Glomerular visceral epithelial cell (primary cell): ENCODE measurements around the gene DNAJA3.
"Not testable (repeated sequence)": the region's sequence is repeated elsewhere in the genome, so short reads cannot be mapped to it uniquely, and the experiment has no call there.

Experiments
- DNase-seq: peaks from one replicate; pipeline ENCODE4 v3.0.0-alpha.2; 2016; ENCODE audit errors: extremely low spot score

Gene DNAJA3

DNA sequence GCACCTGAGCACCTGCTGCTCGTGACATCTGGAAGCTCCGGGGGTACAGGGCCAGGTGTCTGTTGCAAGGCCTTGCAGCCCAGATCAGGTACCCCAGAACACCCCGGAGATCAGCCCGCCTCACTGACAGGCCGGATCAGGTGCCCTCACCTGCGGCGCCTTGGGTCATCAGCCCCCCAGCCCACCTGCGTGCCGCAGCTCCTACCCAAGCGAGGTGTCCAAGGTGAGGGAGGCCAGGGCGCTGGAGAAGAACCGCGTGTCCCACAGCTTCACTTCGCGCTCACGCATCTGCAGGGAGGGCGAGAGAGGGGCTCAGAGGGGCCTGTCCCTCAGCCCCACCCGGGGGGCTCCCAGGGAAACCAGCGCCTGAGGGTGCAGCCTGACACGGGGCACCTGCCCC lies 37.9 kb upstream of the DNAJA3 start:
- DNase-seq = no peak

DNA sequence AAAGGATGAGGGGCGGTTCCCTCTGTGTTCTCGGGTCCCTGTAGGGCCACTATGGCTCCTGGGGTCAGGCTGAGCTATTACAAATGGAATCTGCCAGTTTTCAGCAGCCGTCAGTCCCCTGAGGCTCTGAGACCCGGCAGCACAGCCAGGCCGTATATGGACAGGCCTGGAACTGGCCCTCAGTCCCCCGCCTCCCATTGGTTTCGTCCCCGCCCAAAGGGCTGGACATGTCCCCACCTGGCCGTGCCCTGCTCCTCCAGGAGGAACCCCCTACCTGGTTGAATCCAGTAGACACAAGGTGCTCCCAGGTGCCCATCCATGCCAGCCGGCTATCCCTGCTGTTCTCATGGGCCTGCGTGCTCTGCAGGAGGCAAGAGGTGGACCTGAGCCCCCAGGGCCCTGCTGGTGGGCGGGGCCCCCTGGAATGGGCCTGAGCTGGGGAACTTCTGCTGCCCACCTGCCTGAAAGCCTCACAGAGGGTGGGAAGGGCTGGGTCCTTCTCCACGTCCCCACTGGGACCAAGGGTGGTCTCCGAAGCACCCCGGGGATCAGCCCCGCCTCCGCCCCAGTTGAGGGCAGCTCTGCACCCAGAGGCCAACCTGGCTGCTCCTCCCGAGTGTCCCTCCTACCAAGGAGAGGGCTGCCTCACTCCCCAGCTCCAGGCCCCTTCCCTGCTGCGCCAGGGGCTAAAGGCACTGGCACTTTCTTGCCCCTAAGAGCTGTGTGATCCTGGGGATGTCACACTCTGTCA lies 37.2 kb upstream of the DNAJA3 start:
- DNase-seq = no peak

DNA sequence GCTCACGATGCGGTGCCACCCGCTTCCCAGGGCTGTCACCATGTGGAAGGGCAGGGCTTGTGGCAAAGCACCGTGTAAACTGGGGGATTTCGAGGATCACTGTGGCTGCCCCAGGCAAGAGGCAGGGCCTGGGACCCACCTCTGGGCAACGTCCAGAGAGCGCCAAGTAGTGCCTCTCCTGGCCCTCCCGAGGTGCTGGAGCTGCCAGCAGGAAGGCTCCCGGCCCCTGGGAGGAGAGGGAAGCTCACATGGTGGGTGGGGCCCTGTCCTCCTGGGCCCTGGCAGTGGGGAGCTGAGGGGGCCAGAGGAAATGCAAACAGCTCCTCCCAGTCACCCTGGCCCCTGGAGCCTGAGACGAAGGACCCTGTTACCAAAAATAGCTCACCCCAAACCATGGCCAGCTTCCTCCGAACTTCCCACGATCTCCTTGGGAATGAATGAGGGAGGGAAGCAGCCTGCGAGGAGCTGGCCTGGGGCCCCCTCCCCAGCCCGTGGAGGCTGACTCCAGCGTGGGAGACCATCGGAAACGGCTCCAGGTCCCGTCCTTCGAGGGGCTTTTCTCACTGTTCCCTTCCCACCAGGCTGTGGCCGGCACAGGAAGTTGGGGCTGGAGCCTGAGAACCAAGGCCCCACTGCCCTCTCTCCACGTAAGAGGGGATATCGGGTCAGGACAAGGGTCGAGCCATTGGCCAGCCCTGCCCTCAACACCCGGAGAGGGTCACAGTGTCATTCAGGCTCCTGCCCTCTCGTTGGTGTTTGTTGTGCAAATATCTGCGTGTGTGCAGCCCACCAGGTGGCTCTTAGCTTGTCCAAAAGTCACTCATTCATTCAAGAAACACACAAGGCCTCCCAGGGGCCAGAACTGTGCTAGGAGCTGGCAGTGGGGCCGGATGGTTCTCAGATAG lies 36.4 kb upstream of the DNAJA3 start:
- DNase-seq = no peak

DNA sequence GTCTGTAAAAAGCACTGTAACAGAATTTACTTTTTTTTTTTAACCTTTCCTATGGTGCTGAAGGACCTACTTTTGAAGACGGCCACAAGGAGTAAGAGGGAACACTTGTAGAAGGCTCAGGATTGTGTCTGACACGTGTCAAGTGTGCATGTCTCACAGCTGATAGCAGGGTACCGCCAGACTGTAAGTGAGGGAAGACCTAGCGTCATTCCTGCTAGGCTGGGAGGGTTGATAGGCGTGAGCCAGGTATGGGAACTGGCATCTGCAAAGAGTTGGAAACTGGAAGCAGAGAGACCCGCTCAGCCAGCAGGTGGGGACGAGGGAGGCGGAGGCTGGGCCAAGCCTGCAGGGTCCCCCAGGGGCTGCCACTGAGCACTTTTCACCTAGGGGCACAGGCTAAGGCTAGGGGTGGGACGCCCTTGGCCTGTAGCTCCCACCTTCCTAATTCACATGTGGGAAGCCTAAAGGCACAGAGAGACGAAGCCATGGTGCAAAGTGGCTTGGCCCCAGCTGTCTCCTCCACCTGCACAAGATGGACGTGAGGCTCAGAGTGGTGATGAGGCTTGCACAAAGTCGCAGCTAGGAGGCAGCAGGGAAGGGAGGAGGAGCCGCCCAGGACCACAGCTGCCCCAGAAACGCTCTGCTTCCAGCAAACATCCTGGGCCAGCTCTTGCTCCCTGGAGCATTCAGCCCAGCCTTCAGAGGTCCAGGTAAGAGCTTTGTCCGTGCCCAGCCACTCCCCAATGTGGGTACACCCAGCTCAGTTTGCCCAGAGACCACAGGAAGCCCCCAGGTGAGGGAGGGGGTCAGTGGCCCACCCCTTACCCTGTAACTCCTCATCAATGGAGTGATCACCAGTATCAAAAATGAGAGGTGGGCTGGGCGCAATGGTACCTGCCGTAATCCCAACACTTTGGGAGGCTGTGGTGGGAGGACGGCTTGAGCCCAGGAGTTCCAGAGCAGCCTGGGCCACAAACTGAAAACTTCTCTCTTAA lies 35.1 kb upstream of the DNAJA3 start:
- DNase-seq = no peak

DNA sequence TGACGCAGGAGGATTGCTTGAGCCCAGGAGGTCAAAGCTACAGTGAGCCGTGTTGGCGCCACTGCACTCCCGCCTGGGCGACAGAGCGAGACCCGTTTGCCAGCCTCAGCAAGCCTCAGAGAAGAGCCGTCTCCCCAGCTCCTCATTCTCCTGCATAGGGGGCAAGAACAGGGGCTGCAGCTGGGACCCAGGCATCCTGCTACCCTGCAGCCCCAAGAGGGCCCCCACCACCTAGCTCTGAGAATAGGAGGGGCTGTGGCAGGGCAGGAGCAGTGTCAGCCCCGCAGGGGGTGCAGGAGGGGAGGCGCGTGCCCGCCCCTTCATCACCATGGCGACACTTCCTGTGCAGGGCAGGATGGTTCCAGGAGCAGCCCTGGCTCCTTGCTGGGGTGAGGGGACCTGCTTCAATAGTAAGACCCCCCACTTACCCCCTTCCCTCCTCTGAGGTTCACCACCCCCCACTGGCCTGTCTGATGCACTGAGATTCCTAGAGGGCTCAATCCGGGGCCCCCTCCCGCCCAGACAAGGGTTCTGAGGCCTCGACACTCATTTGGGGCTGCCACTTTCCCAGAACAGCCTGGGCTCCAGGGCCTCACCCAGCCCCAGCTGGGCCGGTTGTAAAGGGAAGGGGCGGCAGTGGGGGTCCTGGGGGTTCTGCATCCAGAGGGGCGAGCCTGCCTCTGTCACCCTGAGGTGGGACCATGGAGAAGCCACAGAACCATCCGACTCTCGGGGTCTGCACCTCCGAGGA lies 33.9 kb upstream of the DNAJA3 start:
- DNase-seq = no peak

DNA sequence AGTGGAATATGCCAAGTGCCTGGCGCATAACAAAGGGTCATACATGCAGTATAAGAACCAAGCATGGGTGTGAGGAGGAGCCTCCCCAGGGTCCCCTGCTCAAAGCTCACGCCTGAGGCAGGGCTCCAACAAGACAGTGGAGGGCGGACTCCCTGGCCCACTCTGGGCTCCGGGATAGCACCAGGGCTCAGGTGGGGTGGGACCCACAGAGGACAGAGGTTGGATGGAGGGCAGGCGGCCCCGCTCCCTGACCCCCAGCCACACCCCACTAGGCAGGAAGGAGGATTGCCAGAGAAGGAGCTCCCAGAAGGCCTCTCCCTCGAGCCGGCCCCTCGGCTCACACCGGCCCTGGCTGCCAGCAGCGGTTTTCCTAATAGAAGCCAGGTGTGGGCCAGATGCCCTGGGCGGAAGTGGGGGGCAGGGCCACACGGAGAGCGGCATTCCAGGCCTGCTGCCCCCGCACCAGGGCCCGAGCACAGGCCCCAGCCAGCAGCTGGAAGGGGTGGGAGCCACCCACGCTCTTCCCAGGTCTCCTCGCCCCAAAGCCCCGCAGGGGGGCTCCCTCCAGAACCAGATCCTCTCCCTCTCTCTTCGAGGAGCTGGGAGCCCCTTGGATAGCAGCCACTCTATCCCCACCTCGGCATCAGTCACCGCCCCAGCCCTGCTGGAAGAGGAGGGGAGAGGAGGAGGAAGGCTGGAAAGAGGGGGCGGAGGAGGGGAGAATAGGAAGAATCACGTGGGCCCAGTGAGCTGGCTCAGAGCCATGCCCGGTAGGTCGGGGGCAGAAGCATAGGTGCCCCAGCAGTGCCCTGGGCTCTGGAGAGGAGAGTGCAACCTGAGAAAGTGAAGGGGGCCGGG lies 33.1 kb upstream of the DNAJA3 start:
- no peak for DNase-seq

DNA sequence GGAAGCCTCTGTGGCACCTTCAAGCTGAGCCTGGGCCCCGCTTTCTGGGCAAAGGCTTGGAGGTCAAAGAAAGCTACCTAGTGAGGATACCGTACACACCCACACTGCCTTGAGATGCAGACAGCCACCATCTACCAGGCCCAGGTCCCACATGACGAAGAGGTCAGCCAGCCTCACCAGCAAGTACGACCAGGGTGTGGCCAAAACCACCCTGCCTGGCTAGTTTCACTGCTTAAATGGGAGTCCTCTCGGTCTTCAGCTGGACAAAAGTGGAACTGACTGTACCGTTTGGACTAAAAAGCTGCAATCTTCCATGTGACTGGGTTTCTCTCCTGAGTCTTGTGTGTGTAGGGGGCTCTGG lies 32.4 kb upstream of the DNAJA3 start:
- no peak for DNase-seq

DNA sequence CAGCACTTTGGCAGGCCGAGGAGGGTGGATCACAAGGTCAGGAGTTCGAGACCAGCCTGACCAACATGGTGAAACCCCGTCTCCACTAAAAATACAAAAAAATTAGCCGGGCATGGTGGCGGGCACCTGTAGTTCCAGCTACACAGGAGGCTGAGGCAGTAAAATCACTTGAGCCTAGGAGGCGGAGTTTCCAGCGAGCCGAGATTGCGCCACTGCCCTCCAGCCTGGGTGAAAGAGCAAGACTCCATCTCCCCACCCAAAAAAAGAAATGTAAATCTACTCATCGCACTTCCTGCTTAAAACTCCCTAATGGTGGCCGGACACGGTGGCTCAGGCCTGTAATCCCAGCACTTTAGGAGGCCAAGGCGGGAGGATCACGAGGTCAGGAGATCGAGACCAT lies 31.8 kb upstream of the DNAJA3 start:
- not testable (repeated sequence) for DNase-seq

DNA sequence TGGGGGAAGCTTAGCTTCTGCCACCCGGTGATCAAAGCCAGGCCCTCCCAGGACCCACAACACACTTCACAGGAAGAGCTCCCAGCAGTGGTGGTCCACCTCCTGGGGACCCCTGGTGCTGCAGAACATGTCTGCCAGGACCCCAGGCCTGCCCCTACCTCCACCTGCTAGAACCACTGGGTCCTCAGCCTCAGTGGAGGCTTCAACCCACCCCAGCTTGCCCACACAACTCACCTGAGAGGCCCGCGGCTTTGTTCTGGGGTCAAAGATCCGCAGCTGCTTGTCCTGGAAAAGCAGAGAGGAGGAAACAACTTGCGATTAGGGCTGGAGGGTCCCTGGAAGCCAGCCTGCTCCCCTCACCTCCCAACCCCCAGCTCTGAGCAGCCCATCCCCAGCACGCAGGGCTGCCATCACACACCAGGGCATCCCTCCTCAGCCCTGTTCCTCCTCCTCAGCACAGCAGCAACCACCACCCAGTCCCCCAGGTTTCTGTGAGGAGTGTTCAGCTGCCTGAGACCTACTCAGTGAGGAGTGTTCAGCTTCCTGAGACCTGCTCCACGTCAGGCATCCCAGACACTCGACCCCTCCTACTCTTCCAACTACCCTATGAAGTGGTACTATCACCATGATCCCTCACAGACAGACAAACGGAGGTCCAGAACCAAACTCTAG lies 30.5 kb upstream of the DNAJA3 start:
- DNase-seq = no peak

DNA sequence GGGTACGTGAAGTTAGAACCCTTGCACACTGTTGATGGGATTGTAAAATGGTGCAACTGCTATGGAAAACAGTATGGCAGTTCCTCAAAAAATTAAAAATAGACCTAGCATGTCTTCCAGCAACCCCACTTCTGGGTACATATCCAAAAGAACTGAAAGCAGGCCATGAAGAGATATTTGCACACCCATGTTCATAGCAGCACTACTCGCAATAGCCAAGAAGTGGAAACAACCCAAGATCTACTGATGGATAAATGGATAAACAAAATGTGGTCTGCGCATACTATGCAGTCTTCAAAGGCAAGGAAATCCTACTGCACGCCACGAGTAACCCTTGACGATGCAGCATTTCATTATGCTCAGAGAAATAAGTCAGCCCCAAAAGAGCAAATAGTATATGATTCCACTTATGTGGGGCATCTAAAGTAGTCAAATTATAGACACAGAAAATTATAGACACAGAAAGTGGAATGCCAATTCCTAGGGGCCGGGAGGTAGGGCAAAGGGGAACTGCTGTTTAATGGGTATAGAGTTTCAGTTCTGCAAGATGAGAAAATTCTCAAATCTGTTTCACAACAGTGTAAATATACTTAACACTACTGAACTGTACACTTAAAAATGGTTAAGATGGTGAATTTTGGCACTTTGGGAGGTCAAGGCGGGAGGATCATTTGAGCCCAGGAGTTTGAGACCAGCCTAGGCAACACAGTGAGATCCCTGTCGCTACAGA lies 26.5 kb upstream of the DNAJA3 start:
- no peak for DNase-seq

DNA sequence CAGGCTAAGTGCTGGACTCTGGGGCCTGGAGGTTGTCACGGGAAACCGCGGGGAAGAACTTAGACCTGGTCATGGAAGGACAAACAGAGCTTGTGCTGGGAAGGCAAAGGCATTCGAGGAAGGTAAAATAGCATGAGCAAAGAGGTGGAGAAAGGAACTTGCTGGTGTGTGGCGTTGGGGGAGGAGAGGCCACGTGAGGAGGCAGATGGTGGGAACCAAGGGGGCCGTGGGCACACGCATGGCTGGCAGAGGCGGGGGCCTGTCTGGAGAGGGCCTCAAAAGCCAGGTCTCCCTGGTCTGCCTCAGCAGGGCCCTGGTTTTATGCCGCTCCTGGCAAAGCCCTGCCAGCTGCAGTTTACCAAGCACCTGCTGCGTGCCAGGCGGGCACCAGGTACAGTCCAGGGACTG lies 24.6 kb upstream of the DNAJA3 start:
- DNase-seq = no peak

DNA sequence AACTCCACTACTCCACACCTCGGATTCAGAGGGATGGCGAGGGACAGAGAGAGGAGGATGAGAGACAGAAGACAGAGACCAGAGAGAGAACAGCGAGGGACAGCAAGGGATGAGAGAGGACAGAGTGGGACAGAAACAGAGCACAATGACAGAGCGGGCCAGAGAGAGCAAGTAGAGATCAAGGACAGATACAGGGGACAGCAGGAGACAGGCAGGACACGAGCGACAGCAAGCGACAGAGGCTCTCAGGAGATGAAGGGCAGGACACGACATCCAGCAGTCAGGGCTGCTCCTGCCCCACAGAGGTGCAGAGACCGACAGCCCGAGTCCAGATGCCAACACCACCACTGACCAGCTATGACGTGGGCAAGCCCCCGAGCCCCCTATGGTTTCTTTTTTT lies 24.2 kb upstream of the DNAJA3 start:
- DNase-seq = no peak

DNA sequence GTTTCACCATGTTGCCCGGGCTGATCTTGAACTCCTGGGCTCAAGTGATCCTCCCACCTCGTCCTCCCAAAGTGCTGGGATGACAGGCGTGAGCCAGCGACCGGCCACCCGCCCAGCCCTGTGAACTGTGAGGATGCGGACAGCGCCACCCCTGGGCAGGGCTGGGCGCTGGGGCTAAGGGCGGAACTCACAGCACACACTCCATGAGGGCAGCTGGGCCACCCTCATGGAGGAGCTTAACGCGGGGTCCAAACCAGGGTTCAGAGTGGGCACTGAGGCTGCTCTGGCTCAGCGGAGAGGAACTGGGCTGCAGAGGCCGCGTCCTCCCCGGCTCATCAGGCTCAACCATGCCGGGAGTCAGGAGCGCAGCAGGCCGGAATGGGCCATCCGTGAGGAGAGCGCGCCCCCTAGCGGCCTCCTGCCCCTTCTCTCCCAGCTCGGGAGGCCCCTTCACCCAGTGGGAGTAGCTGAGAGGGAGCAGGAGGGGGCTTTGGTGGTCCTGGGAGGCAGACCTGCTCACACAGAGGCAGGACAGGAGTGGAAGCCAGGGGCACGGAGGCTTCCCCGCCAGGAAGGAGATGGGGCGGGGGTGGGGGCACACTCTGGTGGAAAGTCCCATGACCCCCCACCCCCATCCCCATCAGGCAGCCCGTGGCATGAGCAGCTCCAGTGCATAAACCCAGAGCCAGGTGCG lies 23.1 kb upstream of the DNAJA3 start:
- peak; percentile 68 for DNase-seq

DNA sequence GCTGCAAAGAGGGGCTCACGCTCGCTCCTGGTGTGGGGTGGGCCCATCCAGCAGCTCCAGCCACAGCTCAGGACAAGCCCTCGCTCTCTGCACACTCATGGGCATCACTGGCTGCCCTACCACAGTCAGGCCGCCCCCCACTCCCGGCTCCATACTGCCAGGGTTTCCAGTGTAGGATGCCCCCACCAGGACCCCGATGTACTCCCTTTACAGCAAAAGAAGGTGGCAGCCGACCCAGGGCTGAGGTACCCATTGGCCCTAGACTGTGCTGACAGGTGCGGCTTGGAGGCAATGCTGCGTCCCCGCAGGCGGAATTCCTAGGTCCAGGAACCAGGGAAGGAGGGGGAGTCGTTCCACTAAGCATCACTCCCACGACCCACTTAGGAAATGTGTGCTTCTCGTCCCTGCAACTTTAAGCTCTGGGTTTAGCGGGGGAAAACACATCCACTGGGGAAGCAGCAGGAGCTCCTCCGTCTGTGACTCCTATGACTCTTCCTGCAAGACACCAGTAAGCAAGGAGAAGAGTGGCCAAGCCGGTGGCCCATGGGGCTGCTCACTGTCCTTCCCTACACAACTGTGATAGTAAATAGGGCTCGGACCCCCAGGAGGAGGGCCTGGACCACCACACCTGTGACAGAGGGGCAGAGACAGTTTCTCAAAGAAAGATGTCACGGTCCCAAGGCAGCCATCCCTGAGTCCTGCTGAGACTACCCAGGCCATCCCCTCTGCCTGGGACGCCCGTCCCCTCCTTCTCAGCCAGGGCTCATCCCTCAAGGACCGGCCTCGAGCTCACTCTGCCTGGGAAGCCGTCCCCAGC lies 22.3 kb upstream of the DNAJA3 start:
- no peak for DNase-seq

DNA sequence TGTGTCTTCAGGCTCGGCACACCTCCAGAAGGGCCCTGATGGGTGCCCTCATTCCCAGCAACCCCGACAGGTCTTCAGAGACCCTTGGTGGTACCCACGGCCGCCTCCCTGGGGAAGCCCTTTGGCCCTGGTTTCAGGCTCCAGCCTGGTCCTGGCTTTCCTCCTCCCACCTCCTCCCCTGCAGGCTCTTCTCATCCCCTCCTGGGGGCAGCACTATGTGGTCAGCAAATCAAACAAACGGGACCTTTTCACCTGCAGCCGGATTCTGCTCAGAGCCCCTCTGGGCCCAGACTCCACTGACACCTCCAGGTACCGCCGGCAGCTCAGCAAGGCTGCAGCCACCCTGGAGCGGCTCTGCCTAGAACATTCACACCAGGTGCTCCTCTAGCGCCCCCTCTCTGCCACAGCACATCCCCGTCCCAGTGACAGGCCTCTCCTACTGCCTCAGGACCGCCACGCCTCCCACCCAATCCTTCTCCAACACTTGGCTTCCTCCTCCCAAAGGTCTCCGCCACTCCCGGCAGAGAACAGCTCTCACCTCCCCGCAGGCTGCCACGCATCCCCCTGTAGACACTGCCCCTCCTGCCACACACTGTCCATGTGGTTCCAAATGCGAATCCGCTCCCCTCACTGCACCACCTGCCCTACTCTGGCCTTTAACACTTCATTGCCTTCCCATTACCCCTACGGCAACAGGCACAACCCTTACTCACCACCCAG lies 21.3 kb upstream of the DNAJA3 start:
- peak; percentile 27 for DNase-seq

DNA sequence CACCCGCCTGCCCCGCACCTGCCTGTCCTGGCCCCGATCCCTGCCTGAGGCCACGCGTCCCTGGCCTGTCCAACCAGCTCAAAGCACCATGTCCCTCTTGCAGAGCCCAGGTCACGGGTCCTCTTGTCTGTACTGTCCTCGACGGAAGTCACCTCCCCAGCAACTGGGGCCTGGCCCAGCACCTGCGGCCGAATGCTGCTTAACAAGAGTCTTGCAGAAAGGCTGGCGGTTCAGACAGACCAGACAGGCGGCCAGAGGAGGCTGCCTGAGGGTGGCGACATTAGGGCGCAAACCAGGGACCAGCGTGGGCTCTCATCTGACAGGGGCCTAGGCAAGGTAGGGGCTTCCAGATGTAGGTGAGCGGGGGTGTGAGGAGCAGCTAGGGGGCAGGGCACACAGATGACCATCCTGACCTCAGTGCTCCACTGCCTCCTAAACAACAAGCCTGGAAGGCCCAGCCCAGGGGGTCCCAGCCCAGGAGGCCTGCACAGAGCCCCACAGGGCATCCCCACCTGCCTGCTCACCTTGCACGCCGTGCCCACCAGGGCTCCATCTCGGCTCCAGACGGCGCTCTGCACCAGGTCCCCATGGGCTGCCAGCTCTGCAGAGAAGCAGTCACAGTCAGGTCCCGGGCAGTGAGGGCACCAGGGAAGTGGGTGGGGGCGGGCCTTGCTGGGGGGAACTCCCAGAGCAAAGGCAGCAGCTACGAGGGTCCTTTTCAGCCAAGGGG lies 20.5 kb upstream of the DNAJA3 start:
- no peak for DNase-seq
